PC-3 (cell line): ENCODE results near the gene OSBPL7.

Experiments used
- EZH2 ChIP-seq: fragments of 300-600 bp; sonication (generic); IDR thresholded peaks from one replicate; pipeline ENCODE4 v1.6.1; 2017; ENCODE audit warnings: antibody characterized with exemption, mild to moderate bottlenecking, low read length; ENCODE audit not compliant: unreplicated experiment
- EZH2phosphoT487 ChIP-seq: fragments of 300-600 bp; sonication (generic); IDR thresholded peaks from 2 replicates; pipeline ENCODE4 v1.6.1; 2018; ENCODE audit warnings: mild to moderate bottlenecking, antibody characterized with exemption, low read length, borderline replicate concordance
- TF ChIP-seq, protein P1 (sequence below): fragments of 300-600 bp; sonication (generic); conservative IDR thresholded peaks from 2 replicates; pipeline ENCODE4 v1.5.1; 2017; ENCODE audit warnings: antibody characterized with exemption, low read depth, mild to moderate bottlenecking, low read length

DNA sequence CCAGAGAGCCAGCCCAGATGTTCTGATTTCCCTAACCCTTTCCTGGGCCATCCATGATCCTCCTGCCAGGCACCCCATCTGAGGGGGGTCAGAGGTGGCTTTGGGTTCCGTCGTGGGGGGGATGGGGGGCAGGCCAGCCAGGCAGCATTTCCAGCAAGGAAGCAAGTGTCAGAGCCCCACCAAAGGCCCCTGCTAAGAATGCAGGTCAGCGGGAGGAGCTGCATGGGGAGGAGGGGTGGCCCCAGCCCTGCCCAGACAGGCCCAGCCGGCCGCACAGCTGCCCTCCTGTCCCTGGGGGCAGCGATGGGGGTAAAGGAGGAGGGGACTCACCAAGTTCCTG lies 21.8 kb upstream of the OSBPL7 start:
- TF ChIP-seq EZH2 (no peak), EZH2phosphoT487 (no peak)
- TF ChIP-seq, protein P1, sequence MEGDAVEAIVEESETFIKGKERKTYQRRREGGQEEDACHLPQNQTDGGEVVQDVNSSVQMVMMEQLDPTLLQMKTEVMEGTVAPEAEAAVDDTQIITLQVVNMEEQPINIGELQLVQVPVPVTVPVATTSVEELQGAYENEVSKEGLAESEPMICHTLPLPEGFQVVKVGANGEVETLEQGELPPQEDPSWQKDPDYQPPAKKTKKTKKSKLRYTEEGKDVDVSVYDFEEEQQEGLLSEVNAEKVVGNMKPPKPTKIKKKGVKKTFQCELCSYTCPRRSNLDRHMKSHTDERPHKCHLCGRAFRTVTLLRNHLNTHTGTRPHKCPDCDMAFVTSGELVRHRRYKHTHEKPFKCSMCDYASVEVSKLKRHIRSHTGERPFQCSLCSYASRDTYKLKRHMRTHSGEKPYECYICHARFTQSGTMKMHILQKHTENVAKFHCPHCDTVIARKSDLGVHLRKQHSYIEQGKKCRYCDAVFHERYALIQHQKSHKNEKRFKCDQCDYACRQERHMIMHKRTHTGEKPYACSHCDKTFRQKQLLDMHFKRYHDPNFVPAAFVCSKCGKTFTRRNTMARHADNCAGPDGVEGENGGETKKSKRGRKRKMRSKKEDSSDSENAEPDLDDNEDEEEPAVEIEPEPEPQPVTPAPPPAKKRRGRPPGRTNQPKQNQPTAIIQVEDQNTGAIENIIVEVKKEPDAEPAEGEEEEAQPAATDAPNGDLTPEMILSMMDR, result 0 out of 2 replicates have a peak, but pooled peaks have one; percentile 30
